Hepatocyte (in vitro differentiated cells): ENCODE results near the gene WIZ.

Source experiments
- EZH2phosphoT487 ChIP-seq: fragments of 200-600 bp; sonication (generic); IDR thresholded peaks from one replicate; pipeline ENCODE4 v1.6.1; 2018; ENCODE audit warnings: antibody characterized with exemption, mild to moderate bottlenecking, low read depth, moderate library complexity; ENCODE audit not compliant: unreplicated experiment, severe bottlenecking
- TF ChIP-seq, protein P1 (sequence below): fragments of 200-600 bp; sonication (generic); IDR thresholded peaks from 2 replicates; pipeline ENCODE4 v1.5.1; 2016; ENCODE audit warnings: antibody characterized with exemption, mild to moderate bottlenecking; ENCODE audit not compliant: poor library complexity

DNA sequence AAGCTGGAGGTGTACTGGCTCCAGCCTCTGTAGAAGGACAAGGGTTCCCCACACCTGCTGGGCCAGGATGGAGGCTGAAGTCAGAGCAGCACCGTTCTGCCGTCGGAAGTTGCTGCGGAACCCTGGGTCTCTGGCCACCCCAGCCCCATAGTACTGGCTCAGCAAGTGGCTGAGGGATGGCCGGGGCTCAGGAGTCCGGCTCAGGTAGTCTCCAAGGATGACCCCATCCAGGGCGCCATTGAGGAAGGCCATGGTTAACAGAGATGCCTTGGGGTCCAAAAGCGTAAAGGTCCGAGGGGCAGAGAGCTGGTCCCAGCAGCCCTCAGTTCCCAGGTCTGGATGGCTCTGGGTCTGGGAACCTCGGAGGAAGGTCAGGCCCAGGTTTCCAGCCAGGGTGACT is 25.9 kb upstream of the WIZ start:
- TF ChIP-seq EZH2phosphoT487, result no peak
- TF ChIP-seq, protein P1, sequence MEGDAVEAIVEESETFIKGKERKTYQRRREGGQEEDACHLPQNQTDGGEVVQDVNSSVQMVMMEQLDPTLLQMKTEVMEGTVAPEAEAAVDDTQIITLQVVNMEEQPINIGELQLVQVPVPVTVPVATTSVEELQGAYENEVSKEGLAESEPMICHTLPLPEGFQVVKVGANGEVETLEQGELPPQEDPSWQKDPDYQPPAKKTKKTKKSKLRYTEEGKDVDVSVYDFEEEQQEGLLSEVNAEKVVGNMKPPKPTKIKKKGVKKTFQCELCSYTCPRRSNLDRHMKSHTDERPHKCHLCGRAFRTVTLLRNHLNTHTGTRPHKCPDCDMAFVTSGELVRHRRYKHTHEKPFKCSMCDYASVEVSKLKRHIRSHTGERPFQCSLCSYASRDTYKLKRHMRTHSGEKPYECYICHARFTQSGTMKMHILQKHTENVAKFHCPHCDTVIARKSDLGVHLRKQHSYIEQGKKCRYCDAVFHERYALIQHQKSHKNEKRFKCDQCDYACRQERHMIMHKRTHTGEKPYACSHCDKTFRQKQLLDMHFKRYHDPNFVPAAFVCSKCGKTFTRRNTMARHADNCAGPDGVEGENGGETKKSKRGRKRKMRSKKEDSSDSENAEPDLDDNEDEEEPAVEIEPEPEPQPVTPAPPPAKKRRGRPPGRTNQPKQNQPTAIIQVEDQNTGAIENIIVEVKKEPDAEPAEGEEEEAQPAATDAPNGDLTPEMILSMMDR, result no peak
